Germinal center (tissue), 1 donor: ENCODE data around the gene P2RX4.
"Not testable (repeated sequence)": the region's sequence is repeated elsewhere in the genome, so short reads cannot be mapped to it uniquely, and the experiment has no call there.

ENCODE experiments used
- DNase-seq: peaks from one replicate; pipeline ENCODE4 v3.0.0; 2012; ENCODE audit warnings: mixed read lengths, low spot score

P2RX4 gene

DNA sequence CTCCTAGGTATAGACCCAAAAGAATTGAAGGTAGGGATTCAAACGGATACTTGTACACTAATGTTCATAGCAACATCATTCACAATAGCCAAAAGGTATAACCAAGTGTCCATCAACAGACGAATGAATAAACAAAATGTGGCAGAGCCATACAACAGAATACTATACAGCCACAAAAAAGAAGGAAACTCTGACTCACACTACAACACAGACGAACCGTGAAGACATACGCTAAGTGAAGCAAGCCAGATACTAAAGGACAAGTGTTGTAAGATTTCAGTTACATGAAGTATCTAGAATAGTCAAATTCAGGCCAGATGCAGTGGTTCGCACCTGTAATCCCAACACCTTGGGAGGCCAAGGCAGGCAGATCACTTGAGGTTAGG, 67.4 kb downstream of the P2RX4 start:
- DNase-seq = no peak

GRCh38 chr12:121278169-121279070, 68.5 kb downstream of the P2RX4 start:
- no peak for DNase-seq

DNA sequence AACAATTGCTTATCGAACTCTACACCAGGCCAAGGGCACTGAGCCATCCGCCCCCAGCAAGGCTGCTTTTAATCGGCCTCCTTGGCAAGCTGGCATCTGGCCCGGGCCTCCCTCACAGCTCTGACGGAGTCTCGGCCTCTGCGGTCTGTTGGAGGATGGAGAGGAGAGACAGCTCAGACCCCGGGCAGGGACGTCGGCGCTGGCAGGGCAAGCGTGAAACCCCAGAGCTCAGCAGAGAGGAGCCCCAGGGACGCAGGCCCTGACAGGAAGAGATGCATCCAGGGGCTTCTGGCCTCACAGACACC, 69.1 kb downstream of the P2RX4 start:
- DNase-seq = no peak

- no peak for DNase-seq
These were observed 69.6 kb downstream of the P2RX4 start for GRCh38 chr12:121279507-121279915.

DNA sequence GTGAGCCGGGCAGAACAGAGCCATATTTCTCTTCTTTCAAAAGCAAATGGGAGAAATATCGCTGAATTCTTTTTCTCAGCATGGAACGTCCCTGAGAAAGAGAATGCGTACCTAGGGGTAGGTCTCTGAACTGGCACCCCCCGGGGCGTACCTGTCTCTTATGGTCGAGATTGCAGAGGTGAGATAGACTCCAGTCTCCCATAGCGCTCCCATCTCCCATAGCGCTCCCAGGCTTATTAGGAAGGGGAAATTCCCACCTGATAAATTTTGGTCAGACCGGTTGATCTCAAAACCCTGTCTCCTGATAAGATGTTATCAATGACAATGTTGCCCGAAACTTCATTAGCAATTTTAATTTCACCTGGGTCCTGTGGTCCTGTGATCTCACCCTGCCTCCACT, 70.6 kb downstream of the P2RX4 start:
- not testable (repeated sequence) for DNase-seq

- not testable (repeated sequence) for DNase-seq
These were observed 71.2 kb downstream of the P2RX4 start for GRCh38 chr12:121281116-121281515.

DNA sequence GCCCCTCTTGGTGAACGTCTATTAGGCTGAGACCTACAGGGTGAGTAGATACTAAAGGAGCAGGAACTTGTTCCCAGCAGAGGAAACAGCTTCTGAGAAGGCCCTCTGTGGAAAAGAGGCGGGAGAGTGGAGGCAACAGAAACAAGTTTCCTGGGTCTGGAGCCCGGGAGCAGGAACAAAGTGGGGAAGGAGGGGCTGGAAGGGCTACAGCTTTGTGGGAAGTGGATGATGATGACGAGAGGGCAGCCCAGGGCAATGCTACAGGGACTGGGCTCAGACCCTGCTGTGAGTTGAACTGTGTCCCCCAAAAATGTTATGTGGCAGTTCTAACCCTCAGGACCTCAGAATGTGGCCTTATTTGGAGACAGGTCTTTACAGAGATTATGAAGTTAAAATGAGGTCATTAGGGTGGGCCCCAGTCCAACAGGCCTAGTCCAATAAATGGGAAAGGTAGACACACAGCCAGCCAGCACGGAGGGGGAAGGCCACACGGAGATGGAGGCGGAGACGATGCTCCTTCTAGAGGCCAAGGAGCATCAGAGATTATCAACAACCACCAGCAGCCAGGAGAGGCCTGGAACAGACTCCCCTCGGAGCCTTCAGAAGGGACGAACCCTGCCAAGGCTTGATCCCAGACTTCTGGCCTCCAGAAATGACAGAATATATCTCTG, 72.3 kb downstream of the P2RX4 start:
- no peak for DNase-seq

DNA sequence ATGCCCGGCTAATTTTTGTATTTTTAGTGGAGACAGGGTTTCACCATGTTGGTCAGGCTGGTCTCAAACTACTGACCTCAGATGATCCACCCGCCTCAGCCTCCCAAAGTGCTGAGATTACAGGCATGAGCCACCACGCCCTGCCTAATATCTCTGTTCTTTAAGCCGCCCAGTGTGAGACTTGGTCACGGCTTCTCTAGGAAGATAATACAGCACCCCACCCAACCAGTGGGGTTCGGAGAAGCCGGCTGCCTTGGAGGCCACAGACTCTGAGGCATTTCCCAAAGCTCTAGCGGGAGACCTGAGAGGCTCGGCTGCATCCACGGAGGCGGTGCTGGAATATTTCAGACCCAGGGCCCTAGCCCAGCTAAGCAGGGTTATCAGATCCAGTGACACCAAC, 73.0 kb downstream of the P2RX4 start:
- DNase-seq = not testable (repeated sequence)

- DNase-seq = no peak
These were observed 73.5 kb downstream of the P2RX4 start for GRCh38 chr12:121283388-121283787.
